Dermis microvascular lymphatic vessel endothelial cell (primary cell): ENCODE data around the gene MYT1. TPM values are rescaled to one million over a fixed set of nuclear protein-coding genes. Genes with fewer than 3 reads are reported as not detected.

Experiments used
- DNase-seq, 2 donors: peaks; one replicate each; pipeline versions ENCODE4 v3.0.0 to v3.0.0-alpha.2; 2010; ENCODE audit warnings: low read depth in 2 of 2
- total RNA-seq: library from RNA; depleted of rRNA; stranded (reverse); fragments of >200 nt; gene quantifications from 2 replicates; pipeline ENCODE4 v1.2.1, GENCODE V29; 2014

MYT1 gene
- total RNA-seq, 1 donor from 2014 or later = not detected

DNA sequence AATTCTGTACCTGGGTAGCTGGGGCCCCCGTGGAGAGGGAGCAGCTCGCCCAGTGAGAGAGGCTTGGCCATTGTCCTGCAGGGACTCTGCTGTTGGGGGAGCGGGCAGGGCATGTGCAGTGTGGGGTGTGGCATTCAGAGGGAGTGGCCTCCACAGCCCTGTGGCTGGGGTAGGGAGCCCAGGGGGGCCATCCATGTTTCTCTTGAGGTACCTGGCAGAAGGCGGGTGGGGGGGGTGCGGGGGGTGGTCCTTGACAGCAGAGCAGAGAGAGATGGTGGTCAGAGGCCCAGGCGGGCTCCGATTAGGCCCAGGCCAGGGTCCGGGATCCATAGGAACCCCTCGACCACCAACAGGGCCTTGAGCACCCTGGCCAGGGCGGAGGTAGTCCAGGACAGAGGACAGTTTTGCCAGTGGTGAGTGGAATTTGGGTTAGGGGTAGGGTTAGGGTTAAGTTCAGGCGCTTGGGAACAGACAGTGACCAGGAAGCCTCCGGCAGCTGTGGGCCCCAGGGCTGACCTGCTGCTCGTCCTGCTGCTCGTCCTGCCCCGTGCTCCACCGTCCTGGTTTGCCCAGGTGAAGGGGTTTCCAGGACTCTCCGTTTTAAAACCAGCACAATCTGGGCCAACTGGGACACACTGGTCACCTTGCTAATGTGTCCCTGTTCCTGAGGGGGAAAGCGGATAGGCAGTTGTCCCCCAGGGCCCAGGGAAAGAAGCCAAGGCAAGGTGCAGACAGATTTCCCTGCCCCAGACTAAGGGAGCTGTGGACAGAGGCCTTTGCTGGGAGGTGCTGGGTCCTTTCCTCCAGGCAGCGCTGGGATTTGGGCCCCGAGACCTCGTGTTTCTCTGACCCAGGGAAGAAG, 24.8 kb upstream of the MYT1 start:
- no peak for DNase-seq

GRCh38 chr20:64140061-64140931, 24.0 kb upstream of the MYT1 start:
- no peak for DNase-seq

DNA sequence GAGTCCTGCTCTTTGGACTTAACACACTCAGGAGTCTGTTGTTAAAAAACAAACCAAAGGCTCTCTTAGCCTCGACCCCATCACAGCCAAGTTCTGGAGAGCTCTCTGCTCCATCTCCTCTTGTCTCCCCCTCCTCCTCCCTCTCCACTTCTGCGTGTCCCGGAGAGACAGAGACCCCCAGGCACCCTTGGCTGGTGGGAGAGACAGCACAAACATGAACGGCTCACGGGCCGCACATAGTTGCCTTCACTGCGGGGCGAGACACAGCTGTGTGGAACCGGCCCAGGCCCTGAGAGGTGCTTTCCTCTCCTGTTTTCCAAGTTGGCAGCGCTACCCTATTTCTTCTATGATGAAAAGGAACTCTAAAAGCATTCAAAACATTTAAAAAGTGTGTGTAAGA, 23.3 kb upstream of the MYT1 start:
- no peak for DNase-seq

DNA sequence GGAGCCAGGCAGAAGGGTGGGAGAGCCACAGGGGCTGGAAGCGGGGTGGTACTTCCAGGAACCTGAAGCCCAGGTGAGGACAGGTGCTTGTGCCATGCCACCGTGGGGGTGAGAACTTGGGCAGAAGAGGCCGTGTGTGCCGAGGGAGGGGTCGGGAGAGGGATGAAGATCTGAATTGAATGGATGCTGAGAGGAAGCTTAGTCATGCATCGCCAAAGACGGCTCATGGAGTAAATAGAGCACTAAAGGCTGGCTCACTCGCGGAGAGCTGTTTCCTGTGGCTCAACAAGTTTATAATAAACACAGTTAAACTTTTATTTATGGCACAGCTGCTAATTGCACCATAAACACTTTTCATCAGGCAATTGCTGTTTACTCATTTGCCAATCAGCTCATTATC, 21.7 kb upstream of the MYT1 start:
- DNase-seq = peak in 1 of 2 donors; percentile 41

GRCh38 chr20:64143018-64143801, 21.0 kb upstream of the MYT1 start:
- DNase-seq = no peak

GRCh38 chr20:64144144-64144912, 19.9 kb upstream of the MYT1 start:
- DNase-seq = no peak

GRCh38 chr20:64145458-64146300, 18.6 kb upstream of the MYT1 start:
- no peak for DNase-seq

DNA sequence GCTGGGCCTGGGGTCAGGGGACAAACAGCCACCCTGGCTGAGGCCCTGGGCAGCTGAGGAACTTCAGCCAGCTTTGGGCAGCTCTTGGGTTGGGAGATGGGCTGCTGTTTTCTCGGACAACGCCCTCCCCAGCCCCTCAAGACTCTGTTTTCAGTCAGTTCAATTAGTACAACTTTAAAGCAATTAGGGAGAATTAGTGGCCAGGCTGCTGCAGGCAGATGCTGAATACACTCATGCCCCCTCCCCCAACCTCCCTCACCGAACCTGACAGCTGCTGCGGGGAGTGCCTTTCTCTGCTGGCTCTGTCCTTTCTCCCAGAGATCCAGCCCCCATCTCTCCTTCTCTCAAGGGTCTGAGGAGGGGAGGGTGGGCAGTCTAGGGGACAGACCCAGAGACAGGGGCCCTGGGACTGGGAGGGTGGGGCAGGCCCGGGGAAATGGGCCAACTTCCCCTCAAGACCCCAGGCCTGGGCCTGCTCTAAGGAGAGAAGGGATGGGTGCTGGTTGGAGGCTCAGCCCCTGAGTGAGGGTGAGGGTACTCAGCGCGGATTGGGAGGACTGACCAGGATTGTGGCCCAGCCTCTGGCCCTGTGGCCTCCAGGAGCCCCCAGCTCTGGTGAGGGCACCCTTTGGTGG, 17.8 kb upstream of the MYT1 start:
- no peak for DNase-seq

DNA sequence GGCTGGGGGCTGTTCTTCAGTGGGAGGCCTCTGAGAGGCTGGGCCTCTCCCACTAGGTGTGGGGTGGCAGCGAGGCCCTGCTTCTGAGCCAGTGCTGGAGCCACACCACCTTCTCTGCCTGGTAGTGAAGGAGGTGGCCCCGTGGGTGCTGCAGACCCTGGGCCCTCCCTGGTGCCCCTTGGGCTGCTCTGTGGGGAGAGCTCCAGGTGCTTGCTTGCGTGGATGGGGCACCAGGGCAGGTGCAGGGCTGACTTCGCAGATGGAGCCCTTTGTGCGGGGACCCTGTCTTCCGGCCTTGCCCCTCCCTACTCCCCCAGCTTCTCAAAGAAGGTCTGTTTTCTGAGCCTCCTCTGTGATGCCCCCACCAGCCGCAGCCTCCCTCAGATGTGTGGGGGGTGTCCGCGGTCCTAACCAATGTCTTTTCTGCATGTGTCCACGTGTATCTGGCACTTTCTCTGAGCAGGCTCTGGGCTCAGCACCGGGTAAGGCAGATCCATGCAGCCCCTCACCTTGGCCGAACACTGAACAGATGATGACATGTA, 17.2 kb upstream of the MYT1 start:
- no peak for DNase-seq

GRCh38 chr20:64148581-64148980, 15.7 kb upstream of the MYT1 start:
- DNase-seq = no peak

DNA sequence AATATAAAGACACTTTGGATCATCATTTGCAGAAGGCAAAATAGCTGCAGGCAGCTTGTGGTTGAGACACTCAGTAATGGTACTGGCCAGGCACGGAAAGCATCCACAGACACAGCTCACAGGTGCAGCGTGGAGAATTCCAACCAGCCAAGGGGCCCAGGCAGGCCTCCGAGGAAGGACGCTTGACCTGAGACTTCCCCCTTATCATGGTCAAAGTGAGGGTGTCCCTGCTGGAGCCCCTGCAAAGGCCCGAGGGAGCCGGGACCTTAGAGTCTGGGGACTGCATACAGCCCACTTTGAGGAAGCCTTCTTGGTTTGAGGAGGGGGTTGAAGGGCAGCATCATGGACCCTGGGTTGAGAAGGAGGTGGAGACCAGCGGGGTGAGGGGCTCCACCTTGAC, 15.1 kb upstream of the MYT1 start:
- no peak for DNase-seq

- DNase-seq = no peak
Measured at GRCh38 chr20:64149809-64150560, 14.3 kb upstream of the MYT1 start.

- DNase-seq = no peak
Measured at GRCh38 chr20:64150756-64151632, 13.3 kb upstream of the MYT1 start.

DNA sequence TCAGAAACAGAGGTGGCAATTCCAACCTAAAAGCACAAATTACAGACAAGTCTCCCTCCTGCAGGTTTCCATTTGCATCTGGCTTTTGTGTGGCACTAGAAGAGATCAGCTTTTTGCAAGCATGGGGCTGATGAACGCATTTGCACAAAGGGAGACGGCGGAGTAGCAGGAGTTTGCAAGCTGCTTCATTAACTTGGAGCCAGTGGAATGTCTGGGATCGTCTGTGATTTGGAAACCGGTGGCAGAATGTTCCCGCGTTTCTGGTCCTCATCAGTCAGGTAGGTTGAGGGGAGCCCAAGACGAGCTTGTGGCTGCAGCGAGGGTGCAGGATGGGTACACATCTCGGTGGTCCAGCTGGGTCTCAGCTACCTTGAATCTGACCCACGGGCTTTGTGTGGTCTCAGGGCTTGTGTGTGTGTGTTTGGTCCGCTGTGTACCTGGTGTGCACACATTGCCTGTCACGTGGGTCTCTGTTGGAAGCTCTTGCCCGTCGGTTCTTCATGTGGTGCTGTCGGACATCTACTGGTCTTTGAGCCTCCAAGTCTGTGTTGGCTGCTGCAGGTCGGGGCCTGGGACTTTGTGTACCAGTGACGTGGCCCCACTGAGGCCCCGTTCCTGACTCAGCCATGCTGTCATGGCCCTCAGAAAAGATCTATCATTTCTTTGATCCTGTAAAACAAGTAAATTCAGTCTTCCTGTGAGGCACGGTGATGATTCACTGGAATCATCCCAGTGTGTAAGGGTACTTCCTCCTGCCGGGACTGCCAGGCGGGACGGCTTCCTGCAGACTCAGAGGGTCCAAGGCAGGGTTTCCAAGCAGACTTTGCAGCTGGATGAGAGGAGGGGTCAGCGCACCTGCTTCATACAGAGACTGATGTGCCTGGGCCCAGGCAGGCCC, 12.4 kb upstream of the MYT1 start:
- peak in 1 of 2 donors; percentile 74 for DNase-seq

GRCh38 chr20:64152906-64153305, 11.3 kb upstream of the MYT1 start:
- DNase-seq = no peak

DNA sequence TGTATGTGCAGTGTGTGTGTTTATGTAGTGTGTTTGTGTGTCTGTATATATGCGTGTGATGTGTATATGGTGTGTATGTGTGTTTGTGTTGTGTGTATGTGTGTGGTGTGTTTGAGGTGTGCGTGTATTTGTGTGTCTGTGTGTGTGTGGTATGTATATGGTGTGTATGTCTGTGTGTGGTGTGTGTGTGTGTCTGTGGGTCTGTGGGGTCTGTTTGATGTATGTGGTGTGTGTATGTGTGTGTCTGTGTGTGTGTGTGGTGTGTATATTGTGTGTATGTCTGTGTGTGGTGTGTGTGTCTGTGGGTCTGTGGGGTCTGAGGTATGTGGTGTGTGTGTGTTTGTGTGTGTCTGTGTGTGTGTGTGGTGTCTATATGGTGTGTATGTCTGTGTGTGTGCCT, 10.8 kb upstream of the MYT1 start:
- no peak for DNase-seq
